Panc1 (cell line): ENCODE data around the gene PDLIM7. TPM values are rescaled to one million over a fixed set of nuclear protein-coding genes. Genes with fewer than 3 reads are reported as not detected.

ENCODE experiments used
- ATAC-seq: fragments of 200-7000 bp; cut with Tn5 transposase; 2 replicates; pipeline ENCODE4 v1.9.1; 2020; ENCODE audit warnings: mild to moderate bottlenecking, moderate library complexity
- BruUV-seq: library from RNA; stranded (reverse); fragments of 400-500 nt; replicated peaks from 2 replicates; lab custom pipeline; 2021; lab: Mats Ljungman, UMichigan
- CTCF ChIA-PET: fragments of 300-600 bp; sonication (Branson Sonifier 250); formaldehyde crosslinking; loops from one replicate; lab custom pipeline; 2022; ENCODE audit warnings: antibody characterized with exemption; lab: Charles Lee
- POLR2A ChIA-PET: fragments of 300-600 bp; sonication (Branson Sonifier 250); formaldehyde crosslinking; loops from one replicate; lab custom pipeline; 2022; ENCODE audit warnings: antibody characterized with exemption; lab: Charles Lee
- DNase-seq: peaks from one replicate; pipeline ENCODE4 v3.0.0-alpha.2; 2010; ENCODE audit warnings: low read depth, low spot score
- H3K27ac ChIP-seq: 2 replicates; pipeline ENCODE4 v1.5.1; 2011; ENCODE audit warnings: mild to moderate bottlenecking, low read length, inconsistent platforms
- H3K27me3 ChIP-seq: fragments of 200-500 bp; sonication (Bioruptor generic); 2 replicates; pipeline ENCODE4 v1.6.0; 2014; ENCODE audit warnings: low read length, inconsistent platforms; ENCODE audit not compliant: control insufficient read depth, insufficient read depth
- H3K36me3 ChIP-seq: fragments of 200-500 bp; sonication (Bioruptor generic); 2 replicates; pipeline ENCODE4 v1.5.1; 2014; ENCODE audit warnings: inconsistent platforms, mild to moderate bottlenecking, low read length, moderate library complexity; ENCODE audit not compliant: control insufficient read depth, insufficient read depth
- H3K4me1 ChIP-seq: 2 replicates; pipeline ENCODE4 v1.5.1; 2011; ENCODE audit warnings: inconsistent platforms, mild to moderate bottlenecking, low read length, moderate library complexity; ENCODE audit not compliant: control insufficient read depth, insufficient read depth
- H3K4me3 ChIP-seq, 2 experiments: 2 replicates each; pipeline ENCODE4 v1.5.1; 2011 to 2012; ENCODE audit warnings: low read depth in 2 of 2, low read length in 2 of 2, mild to moderate bottlenecking in 2 of 2, inconsistent platforms in 1 of 2, moderate library complexity in 1 of 2
- H3K9me3 ChIP-seq: fragments of 200-500 bp; sonication (Bioruptor generic); 2 replicates; pipeline ENCODE4 v1.5.1; 2014; ENCODE audit warnings: low read depth, mild to moderate bottlenecking, inconsistent platforms, low read length, moderate library complexity; ENCODE audit not compliant: control insufficient read depth, insufficient read depth
- CTCF ChIP-seq: fragments of 450-650 bp; IDR thresholded peaks from 2 replicates; pipeline ENCODE4 v1.5.1; 2017; ENCODE audit warnings: mild to moderate bottlenecking
- POLR2AphosphoS5 ChIP-seq: IDR thresholded peaks from 2 replicates; pipeline ENCODE4 v1.6.1; 2012; ENCODE audit warnings: mild to moderate bottlenecking, low read depth, low read length, moderate library complexity
- REST ChIP-seq, 2 experiments: IDR thresholded peaks; 2 replicates each; pipeline ENCODE4 v1.6.1; 2011 to 2012; ENCODE audit warnings: low read depth in 2 of 2, control low read depth in 1 of 2, low read length in 1 of 2, mild to moderate bottlenecking in 1 of 2, moderate library complexity in 1 of 2; ENCODE audit not compliant: insufficient read depth in 1 of 2
- SIN3A ChIP-seq: IDR thresholded peaks from 2 replicates; pipeline ENCODE4 v1.6.1; 2012; ENCODE audit warnings: low read depth, mild to moderate bottlenecking, low read length, moderate library complexity, borderline replicate concordance; ENCODE audit not compliant: insufficient read depth
- TCF7L2 ChIP-seq: IDR thresholded peaks from 2 replicates; pipeline ENCODE4 v1.6.1; 2011; ENCODE audit warnings: mild to moderate bottlenecking, low read depth, low read length, inconsistent platforms
- in situ Hi-C: cut with HindIII; loops from 2 replicates; pipeline ENCODE4 v1.10.0; 2016; ENCODE audit warnings: low sequenced_read_pairs, low pct_unique_long_range_greater_than_20kb
- intact Hi-C: fragments of 100-400 bp; cut with micrococcal nuclease; formaldehyde crosslinking; loops from one replicate; pipeline ENCODE4 v1.10.0; 2022; ENCODE audit not compliant: unreplicated experiment
- total RNA-seq: library from RNA; stranded (reverse); gene quantifications from one replicate; pipeline ENCODE4 v1.2.1, GENCODE V29; 2021; ENCODE audit not compliant: unreplicated experiment

Gene PDLIM7
- total RNA-seq, 1 experiment from 2014 or later, result 62.9 TPM

DNA sequence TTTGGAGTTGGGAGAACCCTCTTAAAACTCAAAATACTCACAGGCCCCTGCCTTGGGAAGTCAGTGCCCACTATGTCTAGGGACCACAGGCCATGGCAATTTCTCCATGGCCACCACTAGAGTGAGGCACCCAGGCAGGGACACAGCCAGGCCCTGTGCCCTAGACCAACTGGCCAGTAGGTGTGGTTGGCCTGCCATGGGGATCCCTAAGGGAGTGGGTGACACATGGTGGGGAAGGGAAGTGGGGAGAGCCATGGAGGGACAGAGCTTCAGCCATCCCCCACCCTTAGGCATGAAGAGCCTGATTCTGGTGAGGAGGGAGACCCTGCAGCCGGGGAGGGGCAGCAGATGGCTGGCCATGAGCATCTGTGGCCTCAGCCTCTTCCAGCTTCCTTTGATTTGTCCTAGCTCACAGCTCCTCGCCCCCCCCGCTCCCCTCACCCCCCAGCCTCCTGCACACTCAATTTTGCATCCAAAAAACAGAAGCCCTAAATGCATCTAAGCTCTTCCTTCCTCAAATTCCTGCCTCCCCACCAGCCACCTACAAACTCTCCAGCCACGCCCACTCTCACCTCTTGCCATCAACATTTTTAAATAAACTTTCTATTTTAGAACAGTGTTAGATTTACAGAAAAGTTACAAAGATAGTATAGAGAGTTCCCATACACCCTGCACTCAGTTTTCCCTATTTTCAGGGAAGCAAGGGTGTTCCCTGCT is 22.4 kb downstream of the PDLIM7 start:
- POLR2A ChIA-PET, result no interaction called here

DNA sequence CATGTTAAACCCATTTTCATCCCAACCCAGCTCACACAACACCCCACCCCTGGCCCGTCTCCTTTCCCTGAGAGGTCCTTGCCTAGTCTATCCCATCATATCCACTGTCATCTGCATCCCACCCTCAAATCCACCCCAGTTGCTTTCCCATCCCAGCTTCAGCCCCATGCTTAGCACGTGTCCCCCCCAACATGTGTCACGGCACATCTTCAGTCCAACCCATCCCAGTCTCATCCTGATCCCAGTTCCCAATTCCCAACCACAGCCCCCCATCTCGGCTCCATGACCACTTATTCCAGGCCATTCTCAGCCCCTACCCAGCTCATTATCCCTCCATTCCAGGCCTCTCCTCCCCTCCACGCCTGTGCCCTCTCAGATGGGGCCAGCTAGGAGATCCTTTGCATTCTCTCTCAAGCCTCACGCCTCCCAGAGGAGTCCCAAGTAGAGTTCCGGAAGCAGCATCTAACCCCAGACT is 23.4 kb downstream of the PDLIM7 start:
- intact Hi-C loops (no loop called here), in situ Hi-C loops (no loop called here)
- no peak for ATAC-seq
- Histone ChIP-seq H3K27ac (peak overlapping the region; percentile 85; the same call in 1 of the 2 replicates), H3K27me3 (no peaks in the 10 kb centered on the region), H3K4me1 (peaks cover 34% of the 10 kb centered on the region), H3K4me3 (peak overlapping the region in 1 of 2 experiments; percentile 5; a peak in 1 of 4 replicates), H3K36me3 (no peaks in the 10 kb centered on the region; the same call in 1 of the 2 replicates), H3K9me3 (no peaks in the 10 kb centered on the region)
- ChIA-PET CTCF (no interaction called here), POLR2A (no interaction called here)
- TF ChIP-seq TCF7L2 (no peak), POLR2AphosphoS5 (no peak), REST (IDR thresholded peaks at IDR 0.05; ENCODE audit: insufficient read depth in 1 of 2, low read depth in 2 of 2, low read length in 1 of 2) (no peak), CTCF (no peak), SIN3A (no peak)
- no TSS peak for BruUV-seq
- DNase-seq, result no peak

More for the DNA sequence above, 22.4 kb downstream of the PDLIM7 start:
- intact Hi-C loops, result no loop called here
- no peak for TF ChIP-seq CTCF
- Histone ChIP-seq H3K27me3 (no peaks in the 10 kb centered on the region), H3K27ac (peak overlapping the region; percentile 85; the same call in 1 of the 2 replicates), H3K4me3 (no peak overlapping the region), H3K36me3 (no peaks in the 10 kb centered on the region; the same call in 1 of the 2 replicates), H3K9me3 (no peaks in the 10 kb centered on the region), H3K4me1 (peaks cover 29% of the 10 kb centered on the region)
- CTCF ChIA-PET, result interaction anchor here (0.6 to 0.7 kb wide), 2 partner anchors 14 to 18 kb away, joined by 4 to 5 read pairs; no protein-coding TSS in a partner anchor
- in situ Hi-C loops, result no loop called here
- no peak for DNase-seq
- no TSS peak for BruUV-seq
- no peak for ATAC-seq
